Stimulated activated CD4-positive, alpha-beta T cell treated with anti-CD3 and anti-CD28 coated beads, Interleukin-1b, Interleukin-23, amount 100 ng/mL, for 1 hour (primary cell): Measurements from ENCODE around the gene PPP1CA.
"Not testable (repeated sequence)": the region's sequence is repeated elsewhere in the genome, so short reads cannot be mapped to it uniquely, and the experiment has no call there.

ENCODE experiments used
- DNase-seq, 2 donors: peaks; one replicate each; pipeline ENCODE4 v3.0.0-alpha.2; 2020; ENCODE audit warnings: low read depth in 2 of 2

Gene PPP1CA

DNA sequence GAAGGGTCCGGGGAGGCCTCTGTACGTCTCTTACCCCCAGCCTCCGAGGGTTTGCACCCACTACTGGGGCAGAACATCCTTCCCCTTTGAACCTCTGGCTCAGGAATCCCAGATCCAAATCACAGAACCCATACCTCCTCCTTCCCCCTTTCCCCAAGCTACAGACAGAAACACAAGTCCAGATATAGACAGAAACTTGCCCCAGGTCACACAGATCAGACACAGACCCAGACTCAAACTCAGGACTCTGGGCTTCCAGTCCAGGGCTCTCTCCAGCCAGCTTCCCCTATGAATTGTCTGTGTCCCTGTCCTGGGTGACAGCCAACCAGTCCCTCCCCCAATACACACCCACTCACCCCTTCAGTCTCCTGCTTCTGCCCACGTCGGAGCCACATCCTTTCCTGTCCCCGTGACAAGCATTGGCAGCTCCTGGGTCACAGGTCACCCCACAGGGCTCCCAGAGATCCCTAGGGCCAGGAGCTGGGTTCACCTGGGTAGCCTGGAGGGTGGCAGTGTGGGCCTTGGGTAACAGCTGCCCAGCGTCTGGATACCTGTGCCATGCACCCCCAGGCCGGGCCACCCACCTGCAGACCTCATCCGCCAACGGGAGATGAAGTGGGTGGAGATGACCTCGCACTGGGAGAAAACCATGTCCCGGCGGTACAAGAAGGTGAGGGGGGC, 3.0 kb upstream of the PPP1CA start:
- DNase-seq = no peak

DNA sequence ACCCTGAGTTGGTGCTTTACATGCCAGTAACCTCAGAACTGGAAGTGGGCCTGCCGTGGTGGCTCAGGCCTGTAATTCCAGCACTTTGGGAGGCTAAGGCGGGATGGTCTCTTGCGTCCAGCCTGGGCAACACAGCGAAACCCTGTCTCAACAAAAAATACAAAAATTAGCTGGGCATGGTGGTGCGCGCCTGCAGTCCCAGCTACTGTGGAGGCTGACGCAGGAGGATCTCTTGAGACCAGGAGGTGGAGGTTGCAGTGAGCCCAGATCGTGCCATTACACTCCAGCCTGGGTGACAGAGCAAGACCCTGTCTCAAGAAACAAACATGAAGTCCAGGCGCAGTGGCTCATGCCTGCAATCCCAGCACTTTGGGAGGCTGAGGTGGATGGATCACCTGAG, 1.4 kb upstream of the PPP1CA start:
- not testable (repeated sequence) for DNase-seq

DNA sequence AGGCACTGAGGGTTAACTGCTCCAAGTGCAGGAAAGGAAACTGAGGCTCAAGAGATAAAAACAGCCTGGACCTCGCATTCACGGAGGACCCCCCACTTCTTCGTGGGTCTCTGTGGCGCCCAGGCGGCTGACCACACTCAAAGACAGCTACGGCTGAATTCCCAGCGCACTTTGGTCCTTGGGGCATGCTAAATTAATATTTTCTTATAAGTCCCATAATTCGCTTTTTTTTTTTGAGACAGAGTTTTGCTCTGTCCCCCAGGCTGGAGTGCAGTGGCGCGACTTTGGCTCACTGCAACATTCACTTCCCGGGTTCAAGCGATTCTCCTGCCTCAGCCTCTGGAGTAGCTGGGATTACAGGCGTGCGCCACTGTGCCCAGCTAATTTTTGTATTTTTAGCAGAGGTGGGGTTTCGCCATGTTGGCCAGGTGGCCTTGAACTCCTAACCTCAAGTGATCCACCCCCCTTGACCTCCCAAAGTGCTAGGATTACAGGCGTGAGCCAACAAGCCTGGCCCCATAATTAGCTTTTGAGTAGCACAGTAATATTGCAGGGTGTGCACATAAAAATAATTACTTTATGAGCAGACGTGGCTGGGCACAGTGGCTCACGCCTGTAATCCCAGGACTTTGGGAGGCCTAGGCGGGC, 658 bp upstream of the PPP1CA start:
- not testable (repeated sequence) for DNase-seq

DNA sequence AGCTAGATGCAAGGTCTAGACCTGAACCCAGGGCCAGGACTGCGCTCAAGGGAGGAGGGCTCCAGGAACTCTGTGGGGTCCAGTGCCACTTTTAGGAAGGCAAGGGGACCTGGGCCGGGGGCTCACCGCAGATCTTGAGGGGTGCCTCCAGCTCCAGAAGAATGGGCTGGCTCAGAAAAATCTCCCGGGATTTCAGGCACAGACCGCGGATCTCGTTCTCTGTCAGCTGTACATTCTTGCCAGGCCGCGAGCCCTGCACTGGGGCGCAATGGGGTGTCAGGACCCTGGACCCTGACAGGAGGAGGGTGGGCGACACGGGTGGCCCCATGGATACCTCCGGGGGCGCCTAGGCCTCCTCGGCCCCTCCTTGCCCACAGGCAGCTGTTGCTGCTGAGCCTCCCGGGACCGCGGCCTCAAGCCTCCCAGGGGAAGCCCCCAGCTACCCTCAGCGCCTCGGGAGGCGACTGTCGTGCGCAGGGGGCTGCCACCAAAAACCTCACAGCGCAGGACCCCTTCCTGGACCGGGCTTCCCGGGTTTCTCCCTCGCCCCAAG, 640 bp downstream of the PPP1CA start:
- no peak for DNase-seq

DNA sequence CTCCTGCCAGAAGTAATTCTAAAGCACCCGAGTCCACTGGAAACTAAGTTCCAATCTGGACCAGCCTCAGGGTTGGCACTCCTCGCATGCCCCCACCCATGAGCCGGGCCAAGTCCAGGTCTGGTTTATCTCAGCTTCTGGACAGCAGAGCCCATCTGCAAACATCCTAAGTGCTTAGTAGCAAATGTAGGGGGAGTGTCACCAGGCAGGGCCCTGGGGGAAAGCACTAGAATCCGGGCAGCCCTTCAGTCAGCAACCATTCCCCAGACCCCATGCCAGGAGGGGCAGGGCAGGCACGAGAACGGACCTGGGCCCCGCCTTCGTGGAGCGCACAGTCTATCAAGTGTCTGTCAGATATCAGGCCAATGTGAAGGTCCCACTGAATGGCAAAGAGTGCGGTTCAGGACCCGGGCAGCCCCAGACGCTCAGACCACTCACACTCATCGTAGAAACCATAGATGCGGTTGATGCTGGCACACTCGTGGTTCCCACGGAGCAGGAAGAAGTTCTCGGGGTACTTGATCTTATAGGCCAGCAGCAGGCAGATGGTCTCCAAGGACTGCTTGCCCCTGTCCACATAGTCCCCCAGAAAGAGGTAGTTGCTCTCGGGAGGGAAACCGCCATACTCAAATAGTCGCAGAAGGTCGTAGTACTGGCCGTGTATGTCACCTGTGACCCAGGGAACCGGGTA, 1.3 kb downstream of the PPP1CA start:
- DNase-seq = no peak

DNA sequence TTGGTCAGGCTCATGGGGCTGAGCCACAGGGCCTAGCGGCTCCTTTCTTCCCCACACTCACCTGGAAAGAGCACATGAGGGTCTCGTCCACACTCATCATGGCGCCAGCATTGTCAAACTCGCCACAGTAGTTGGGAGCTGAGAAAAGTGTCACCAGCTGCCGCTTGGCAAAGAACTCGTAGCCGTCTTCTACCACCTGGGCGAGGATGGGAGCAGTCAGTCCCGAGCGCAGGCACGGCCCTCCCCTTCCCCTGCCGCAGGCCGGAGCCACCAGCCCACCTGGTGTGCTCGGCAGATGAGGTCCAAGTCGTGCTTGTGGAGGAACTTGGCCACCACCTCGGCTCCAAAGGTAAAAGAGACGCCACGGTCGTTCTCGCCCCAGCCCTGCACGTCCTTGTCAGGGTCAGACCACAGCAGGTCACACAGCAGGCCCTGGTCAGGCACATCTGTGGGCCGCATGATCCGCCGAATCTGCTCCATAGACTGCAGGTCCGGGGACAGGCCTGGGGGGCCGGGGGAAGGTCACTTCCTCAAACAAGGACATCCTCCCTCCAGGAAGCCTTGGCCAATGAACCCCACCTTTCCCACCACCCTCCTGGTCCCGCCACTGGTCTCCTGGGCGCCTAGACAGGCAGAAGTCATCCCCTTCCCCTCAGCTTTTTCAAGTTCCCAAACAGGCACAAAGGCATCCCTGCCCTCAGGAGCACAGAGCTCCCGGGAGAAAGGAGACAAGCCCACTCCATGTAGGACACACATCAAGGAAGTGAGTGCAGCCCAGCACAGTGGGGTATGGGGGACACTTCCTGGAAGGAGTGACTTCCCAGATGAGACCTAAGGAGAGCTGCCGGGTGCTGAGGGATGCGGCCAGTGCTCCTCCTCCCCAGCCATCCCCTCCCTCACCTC, 2.7 kb downstream of the PPP1CA start:
- no peak for DNase-seq

DNA sequence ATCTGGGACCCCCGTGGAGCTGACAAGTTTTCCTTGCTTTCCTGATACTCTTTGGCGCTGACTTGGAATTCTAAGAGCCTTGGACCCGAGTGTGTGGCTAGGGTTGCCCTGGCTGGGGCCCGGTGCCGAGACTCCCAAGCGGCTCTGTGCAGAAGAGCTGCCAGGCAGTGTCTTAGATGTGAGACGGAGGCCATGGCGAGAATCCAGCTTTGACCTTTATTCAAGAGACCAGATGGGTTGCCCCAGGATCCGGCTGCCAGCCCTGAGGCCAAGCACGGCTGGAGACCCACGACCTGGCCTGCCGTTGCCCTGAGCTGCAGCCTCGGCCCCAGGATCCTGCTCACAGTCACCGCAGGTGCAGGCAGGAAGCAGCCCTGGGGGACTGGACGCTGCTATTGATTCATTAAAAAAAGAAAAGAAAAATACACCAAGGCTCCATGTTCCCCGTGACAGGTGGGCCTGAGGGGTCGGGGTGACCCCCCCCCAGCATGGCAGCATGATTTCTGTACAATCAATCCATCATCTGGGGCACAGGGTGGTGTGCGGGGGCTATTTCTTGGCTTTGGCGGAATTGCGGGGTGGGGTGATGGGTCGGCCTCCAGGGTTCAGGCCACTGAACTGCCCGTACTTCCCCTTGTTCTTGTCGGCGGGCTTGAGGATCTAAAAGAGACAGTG, 3.5 kb downstream of the PPP1CA start:
- DNase-seq = no peak

DNA sequence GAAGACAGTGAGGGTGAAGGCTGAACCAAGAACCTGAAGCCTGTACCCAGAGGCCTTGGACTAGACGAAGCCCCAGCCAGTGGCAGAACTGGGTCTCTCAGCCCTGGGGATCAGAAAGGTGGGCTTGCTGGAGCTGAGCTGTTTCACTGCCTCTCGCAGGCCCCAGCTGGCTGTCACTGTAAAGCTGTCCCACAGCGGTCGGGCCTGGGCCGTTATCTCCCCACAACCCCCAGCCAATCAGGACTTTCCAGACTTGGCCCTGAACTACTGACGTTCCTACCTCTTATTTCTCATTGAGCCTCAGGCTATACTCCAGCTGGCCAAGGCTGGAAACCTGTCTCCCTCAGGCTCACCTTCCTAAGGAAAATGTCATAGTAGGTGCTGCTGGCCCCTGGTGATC, 4.1 kb downstream of the PPP1CA start:
- DNase-seq = no peak

DNA sequence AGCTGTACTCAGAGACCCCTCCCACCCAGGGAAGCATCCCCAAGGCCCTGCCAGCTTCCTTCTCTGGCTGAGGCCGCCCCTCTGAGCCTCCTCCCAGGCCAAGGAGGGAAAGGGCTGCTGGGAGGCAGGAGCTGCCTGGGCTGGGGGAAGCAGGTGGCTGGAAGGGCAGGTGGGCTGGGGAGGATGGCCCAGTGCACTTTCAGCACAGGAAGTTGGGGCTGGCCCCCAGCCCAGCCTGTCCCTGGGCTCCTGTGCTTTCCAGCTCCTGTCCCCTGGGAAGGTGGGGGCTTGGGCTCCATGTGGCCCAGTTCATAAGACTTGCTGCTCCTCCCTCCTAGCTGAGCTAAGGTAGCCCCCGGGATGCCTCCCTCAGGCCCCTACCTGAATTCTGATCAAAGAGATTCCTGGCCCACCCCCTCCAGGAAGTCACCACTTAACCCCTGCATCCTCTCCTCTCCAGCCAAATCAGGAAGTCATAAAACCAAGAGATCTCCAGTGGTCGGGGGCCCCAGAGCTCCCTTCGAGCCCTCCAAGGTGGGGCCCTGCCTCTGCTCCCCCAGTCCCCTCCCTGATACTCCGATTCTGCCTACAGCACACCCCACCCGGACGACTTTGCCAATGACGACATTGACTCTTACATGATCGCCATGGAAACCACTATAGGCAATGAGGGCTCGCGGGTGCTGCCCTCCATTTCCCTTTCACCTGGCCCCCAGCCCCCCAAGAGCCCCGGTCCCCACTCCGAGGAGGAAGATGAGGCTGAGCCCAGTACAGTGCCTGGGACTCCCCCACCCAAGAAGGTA, 4.9 kb downstream of the PPP1CA start:
- DNase-seq = no peak

DNA sequence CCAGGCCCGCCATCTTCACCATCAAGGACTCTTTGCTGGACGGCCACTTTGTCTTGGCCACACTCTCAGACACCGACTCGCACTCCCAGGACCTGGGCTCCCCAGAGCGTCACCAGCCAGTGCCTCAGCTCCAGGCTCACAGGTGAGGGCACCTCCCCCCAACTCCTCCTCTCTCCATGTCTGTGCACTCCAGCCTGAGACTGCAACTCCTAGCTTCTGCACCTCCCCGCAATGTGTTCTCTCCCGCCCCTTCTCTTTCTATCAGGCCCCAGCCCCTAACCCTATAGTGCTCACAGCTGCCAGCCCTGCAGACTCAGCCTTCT, 5.4 kb downstream of the PPP1CA start:
- no peak for DNase-seq

DNA sequence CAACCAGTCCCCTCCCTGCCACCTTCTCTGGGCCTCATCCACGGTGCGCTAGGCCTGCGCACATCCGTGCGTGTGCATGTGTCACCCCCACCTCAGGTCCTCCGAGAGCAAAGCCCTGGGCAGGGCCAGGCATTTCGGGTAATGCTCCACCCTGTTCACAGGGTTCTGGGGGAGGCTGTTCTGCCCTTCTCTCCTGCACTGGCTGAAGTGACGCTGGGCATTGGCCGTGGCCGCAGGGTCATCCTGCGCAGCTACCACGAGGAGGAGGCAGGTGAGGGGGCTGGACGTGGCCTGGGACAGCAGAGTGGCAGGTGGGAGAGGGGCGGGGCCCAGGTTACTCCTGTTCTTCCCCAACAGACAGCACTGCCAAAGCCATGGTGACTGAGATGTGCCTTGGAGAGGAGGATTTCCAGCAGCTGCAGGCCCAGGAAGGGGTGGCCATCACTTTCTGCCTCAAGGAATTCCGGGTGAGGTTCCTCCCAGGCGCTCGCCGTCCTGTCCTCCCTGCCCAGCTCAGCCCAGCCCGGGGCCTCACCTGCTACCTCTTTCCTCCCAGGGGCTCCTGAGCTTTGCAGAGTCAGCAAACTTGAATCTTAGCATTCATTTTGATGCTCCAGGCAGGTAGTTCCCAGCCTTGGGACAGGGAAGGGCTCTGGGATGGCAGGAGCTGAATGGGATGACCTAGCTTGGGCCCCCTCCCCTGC, 6.0 kb downstream of the PPP1CA start:
- no peak for DNase-seq

DNA sequence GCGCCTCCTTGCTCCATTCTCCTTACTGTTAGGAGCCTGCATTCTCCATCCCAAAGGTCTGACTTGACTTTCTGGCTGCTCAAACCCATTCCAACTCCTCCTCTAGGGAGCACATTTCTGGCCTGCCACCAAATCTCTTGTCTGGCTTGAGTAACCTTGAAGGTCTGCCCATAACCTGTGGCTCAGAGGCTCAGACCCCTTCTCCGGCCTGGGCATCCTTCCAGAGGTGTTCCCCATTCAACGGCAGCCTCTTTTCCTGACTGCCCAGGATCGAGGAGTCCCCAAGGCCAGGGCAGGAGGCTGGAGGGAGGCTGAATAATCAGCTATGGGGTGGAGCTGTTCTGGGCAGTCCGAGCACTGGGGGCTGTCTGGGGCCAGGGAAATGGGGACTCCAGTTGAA, 7.7 kb downstream of the PPP1CA start:
- no peak for DNase-seq

DNA sequence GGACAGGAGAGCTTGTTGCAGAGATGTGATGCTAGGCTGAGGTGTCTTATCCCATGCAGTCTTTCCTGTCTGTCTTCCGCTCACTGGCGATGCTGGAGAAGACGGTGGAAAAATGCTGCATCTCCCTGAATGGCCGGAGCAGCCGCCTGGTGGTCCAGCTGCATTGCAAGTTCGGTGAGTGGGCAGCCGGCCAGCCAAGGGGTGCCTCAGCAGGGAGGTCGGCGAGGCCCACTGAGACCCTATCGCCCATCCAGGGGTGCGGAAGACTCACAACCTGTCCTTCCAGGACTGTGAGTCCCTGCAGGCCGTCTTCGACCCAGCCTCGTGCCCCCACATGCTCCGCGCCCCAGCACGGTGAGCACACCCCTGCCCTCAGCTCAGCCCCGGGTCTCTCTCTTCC, 8.2 kb downstream of the PPP1CA start:
- no peak for DNase-seq

DNA sequence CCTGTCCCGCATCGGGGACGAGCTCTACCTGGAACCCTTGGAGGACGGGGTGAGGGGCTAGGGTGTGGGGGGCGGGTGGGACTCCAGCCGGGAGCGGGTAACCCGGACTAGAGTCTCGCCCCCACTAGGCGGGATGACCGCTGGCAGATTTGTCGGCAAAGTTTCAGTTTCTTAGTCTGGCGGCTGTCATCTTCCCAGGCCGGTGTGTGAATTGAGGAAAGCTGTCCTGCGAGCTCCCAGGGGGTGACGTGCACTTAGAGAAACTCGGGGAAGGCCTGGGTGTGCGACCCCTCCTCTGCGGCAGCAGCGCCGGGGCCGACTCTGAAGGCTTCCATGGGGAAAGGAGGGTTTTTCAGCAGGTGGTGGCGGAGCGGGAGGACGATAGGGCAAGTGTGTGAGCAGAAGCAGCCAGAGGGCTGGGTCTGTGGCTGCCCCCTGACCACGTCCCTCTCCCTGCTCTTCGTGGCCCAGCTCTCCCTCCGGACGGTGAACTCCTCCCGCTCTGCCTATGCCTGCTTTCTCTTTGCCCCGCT, 9.4 kb downstream of the PPP1CA start:
- DNase-seq = no peak

DNA sequence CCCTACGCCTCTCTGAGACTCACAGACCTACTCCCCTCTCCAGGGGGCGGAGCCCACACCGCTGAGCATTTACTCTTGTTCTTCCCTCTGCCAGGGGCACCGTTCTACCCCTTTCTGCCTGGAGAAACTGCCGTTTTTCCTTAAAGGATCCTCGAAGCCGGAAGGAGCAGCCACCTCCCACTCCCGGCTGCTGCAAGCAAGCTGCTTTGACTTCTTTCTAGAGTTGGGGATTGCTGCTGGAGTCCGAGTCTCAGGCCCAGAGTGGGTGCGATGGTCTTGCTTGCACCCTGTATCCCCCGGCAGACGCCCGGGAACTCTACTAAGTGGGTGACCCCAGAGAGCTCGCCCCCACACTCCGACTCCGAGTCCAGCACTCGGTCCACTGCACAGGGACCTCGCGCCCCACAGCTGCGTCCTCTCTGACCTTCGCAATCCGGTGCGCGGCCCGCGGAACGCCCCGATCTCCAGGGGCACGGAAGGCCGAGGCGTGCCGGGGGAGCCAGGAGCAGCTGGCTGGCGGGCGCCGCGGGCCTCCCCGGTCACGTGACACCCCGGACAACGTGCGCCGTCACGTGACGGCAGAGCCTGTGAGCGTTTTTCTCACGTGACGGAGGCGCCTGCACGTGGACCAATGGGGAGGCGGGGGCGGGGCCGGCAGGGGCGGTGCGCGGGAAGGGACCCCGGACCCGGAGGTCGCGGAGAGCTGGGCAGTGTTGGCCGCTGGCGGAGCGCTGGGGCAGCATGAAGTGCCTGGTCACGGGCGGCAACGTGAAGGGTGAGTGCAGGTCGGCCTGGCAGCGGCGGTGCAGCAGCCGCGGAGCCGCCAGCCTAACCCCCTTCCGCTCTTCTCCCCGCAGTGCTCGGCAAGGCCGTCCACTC, 10.1 kb downstream of the PPP1CA start, which contains the start of gene RAD9A:
RAD9A (plus strand) TSS at position 683 of the 879 bp plus-strand sequence; CDS start at position 742, 59 bp downstream.
- peak; percentile 77 to 80 for DNase-seq

DNA sequence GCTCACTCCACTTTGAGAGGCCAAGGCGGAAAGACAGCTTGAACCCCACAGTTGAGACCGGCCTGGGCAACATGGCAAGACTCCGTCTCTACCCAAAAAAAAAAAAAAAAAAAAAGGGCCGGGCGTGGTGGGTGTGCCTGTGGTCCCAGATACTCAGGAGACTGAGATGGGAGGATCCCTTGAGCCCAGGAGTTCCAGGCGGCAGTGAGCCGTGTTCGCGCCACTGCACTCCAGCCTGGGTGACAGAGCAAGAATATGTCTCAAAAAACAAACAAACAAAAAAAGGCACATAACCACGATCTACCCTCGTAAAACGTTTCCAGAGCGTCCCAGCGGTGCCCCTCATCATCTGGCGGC, 10.7 kb downstream of the PPP1CA start:
- DNase-seq = no peak

DNA sequence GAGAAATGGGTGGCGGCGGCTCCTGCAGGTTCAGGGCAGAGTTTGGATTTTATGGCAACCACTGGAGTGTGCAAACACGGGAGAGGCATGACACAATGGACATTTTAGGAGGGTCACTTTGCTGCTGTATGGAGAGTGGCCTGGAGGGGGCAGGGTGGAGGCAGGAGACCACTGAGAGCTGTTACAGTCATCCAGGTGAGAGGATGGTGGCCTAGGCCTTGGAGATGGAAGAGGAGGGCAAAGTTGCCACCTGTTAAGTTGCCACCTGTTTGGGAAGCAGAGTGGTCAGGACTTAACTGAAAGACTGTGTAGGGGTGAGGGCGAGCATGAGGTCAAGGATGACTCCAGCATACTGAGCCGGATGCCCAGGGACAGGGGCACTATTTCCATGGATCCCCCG, 12.2 kb downstream of the PPP1CA start:
- DNase-seq = no peak

DNA sequence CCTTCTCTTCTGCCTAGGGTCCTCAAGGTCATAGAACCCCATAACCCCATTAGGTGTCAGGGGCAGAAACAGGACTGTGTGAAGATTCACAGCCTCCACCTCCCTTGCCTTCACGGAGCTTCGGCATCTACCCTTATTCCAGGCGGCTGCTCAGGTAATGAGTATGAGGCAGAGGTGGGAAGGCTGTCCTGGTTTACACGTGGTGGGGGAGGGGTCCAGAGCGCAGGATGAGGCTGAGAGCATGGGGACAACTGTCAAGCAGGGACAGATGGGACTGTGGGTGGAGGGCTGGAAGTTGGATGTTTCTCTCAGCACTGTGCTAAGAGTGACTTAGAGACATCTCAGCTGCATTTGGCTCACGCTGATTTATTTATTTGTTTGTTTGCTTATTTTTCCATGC, 14.1 kb downstream of the PPP1CA start:
- no peak for DNase-seq

DNA sequence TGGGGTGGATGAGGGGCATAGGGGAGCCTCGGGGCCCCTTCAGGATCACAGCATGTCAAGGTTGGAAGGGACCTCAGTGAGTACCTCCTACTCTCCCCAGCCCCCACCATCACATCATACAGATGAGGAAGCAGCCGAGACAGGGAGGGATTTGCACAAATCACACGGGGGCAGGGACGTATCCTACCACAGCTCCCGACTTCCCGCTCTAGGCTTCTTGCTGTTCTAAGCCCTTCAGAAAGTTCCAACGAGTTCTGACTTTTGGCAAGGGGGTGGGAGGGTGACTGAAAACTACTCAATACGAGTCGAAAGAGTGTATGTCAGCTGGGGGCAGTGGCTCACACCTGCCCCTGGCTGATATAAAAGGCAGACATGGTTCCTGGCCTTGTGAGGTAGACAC, 14.6 kb downstream of the PPP1CA start:
- no peak for DNase-seq
